Measurements from ENCODE around the gene EVPL. TPM values are rescaled to one million over a fixed set of nuclear protein-coding genes. Genes with fewer than 3 reads are reported as not detected.

Gene EVPL
- total RNA-seq, 1 experiment from 2014 or later: 7.7 TPM

DNA sequence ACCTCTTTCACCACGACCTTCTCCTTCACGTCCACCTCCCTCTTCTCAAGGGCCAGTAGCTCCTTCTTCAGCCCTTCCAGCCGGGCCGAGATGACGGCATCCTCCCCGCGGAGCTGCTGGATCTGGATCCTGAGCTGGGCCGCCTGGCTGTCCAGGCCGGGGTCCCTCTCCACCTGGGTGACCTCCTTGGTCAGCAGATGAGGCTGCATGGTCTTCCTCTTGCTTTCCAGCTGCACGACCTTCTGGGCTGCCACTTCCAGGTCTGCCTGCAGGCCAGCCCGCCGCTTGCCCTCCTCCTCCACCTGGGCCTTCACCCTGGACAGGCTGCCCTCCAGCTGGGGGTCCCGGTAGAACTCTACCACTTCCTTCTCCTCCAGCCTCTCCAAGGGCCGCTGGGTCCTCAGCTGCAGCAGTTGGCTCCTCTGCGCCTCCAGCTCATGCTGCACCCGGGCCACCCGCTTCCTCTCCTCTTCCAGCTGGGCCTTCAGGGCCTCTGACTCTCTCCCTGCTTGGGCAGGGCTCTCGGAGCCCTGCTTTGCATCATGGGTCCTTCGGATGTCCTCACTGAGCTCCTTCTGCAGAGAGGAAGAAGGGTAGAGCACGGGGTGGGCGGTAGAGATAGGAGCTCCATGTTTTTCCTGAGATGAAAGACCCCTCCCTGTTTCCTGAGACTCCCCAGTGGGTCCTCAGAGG, 17.0 kb downstream of the EVPL start:
- ChIA-PET POLR2A (interaction anchor here (0.5 to 1.3 kb wide), 3 partner anchors 71 to 155 kb away, joined by 3 read pairs; partner anchors contain the start of gene WBP2), CTCF (interaction anchor here (0.5 to 1.3 kb wide), 4 partner anchors 113 to 292 kb away, joined by 3 to 5 read pairs (median 3); no protein-coding TSS in a partner anchor)
- no peak for DNase-seq (ENCODE audit: unreplicated experiment)
- Mint-ChIP-seq H3K4me1 (ENCODE audit: insufficient read depth, unreplicated experiment) (peaks cover 6% of the 10 kb centered on the region), H3K4me3 (ENCODE audit: unreplicated experiment) (no peak overlapping the region), H3K27me3 (ENCODE audit: insufficient read depth, unreplicated experiment) (no peaks in the 10 kb centered on the region), H3K36me3 (ENCODE audit: insufficient read depth, unreplicated experiment) (peaks cover 19% of the 10 kb centered on the region), H3K27ac (ENCODE audit: low read depth, unreplicated experiment) (no peak overlapping the region), H3K9me3 (ENCODE audit: unreplicated experiment) (no peaks in the 10 kb centered on the region)
- intact Hi-C loops (cut with micrococcal nuclease): loop anchor here (5.0 kb wide), 2 partner anchors 62 to 248 kb away; partner anchors contain the start of genes GALR2 and SRP68
- TF ChIP-seq, protein P1, sequence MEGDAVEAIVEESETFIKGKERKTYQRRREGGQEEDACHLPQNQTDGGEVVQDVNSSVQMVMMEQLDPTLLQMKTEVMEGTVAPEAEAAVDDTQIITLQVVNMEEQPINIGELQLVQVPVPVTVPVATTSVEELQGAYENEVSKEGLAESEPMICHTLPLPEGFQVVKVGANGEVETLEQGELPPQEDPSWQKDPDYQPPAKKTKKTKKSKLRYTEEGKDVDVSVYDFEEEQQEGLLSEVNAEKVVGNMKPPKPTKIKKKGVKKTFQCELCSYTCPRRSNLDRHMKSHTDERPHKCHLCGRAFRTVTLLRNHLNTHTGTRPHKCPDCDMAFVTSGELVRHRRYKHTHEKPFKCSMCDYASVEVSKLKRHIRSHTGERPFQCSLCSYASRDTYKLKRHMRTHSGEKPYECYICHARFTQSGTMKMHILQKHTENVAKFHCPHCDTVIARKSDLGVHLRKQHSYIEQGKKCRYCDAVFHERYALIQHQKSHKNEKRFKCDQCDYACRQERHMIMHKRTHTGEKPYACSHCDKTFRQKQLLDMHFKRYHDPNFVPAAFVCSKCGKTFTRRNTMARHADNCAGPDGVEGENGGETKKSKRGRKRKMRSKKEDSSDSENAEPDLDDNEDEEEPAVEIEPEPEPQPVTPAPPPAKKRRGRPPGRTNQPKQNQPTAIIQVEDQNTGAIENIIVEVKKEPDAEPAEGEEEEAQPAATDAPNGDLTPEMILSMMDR (IDR thresholded peaks at IDR 0.05; ENCODE audit: unreplicated experiment): no peak
- no TSS peak for BruUV-seq (replicated peaks)

DNA sequence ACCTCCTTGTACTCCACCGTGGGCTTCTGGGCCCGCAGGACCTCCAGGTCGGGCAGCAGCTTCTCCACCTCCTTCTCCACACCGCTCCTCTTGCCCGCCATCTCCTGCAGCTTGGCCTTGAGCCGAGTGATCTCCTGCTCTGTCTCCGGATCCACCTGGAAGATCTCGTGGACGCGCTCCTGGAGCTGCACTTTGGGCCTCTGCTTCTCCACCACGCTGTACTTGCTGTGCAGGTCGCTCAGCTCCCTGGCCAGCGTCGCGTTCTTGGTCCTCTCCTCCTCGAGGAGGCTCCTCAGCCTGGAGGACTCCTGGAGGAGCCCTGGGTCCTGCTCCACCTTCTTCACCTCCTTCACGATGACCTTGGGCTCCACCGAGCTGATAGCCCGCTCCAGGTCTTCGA, 17.7 kb downstream of the EVPL start:
- CTCF ChIA-PET: interaction anchor here (0.5 to 1.3 kb wide), 2 partner anchors 114 to 270 kb away, joined by 3 read pairs; no protein-coding TSS in a partner anchor
- POLR2A ChIA-PET: interaction anchor here (0.8 to 1.3 kb wide), 2 partner anchors 97 to 154 kb away, joined by 3 read pairs; partner anchors contain the start of gene WBP2
- no peak for DNase-seq (ENCODE audit: unreplicated experiment)
- Mint-ChIP-seq H3K36me3 (ENCODE audit: insufficient read depth, unreplicated experiment) (peaks cover 19% of the 10 kb centered on the region), H3K4me3 (ENCODE audit: unreplicated experiment) (no peak overlapping the region), H3K27me3 (ENCODE audit: insufficient read depth, unreplicated experiment) (no peaks in the 10 kb centered on the region), H3K27ac (ENCODE audit: low read depth, unreplicated experiment) (no peak overlapping the region), H3K4me1 (ENCODE audit: insufficient read depth, unreplicated experiment) (peaks cover 6% of the 10 kb centered on the region), H3K9me3 (ENCODE audit: unreplicated experiment) (no peaks in the 10 kb centered on the region)
- TF ChIP-seq, protein P1 (IDR thresholded peaks at IDR 0.05; ENCODE audit: unreplicated experiment): no peak
- BruUV-seq (replicated peaks): no TSS peak
- intact Hi-C loops (cut with micrococcal nuclease): loop anchor here (5.0 kb wide), 1 partner anchor 247 kb away; no protein-coding TSS in a partner anchor

DNA sequence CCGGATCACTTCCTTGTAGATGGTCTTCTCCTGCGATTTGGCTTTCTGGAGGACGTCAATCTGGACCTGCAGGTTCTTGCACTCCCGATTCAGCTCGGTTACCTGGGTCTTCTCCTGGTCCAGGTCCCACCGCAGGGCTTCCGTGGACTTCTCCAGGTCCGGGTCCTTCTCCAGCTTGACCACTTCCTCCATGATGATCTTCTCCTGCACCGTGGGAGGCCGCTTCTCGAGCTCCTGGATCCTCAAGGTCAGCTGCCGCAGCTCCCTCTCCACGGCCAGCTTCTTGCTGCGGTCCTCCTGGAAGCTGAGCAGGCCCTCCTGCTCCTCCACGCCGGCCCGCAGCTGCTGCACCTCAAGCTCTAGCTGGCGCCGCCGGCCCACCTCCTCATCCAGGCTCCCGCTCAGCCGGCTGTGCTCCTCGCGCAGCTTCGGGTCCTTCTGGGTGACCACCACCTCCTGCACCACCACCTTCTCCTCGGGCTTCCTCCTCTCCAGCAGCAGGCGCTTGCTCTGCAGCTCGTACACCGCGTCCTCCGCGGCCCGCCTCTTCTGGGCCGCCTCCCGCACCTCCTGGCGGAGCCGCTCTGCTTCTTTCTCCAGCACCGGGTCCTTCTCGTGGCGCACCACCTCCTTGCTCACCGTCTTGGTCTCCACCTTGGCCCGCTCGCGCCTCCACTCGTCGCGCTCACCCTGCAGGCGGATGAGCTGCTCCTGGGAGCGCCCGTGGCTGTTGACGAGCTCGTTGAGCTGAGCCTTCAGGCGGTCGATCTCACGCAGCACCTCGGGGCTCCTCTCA, 18.3 kb downstream of the EVPL start:
- Mint-ChIP-seq H3K4me1 (ENCODE audit: insufficient read depth, unreplicated experiment) (peaks cover 6% of the 10 kb centered on the region), H3K36me3 (ENCODE audit: insufficient read depth, unreplicated experiment) (peaks cover 19% of the 10 kb centered on the region), H3K4me3 (ENCODE audit: unreplicated experiment) (no peak overlapping the region), H3K9me3 (ENCODE audit: unreplicated experiment) (no peaks in the 10 kb centered on the region), H3K27me3 (ENCODE audit: insufficient read depth, unreplicated experiment) (no peaks in the 10 kb centered on the region), H3K27ac (ENCODE audit: low read depth, unreplicated experiment) (no peak overlapping the region)
- intact Hi-C loops (cut with micrococcal nuclease): loop anchor here (5.0 kb wide), 1 partner anchor 247 kb away; no protein-coding TSS in a partner anchor
- ChIA-PET POLR2A (interaction anchor here (0.8 kb wide), 1 partner anchor 97 kb away, joined by 3 read pairs; no protein-coding TSS in a partner anchor), CTCF (interaction anchor here (0.6 to 1.3 kb wide), 3 partner anchors 9 to 271 kb away, joined by 3 read pairs; no protein-coding TSS in a partner anchor)
- TF ChIP-seq, protein P1 (IDR thresholded peaks at IDR 0.05; ENCODE audit: unreplicated experiment): no peak
- BruUV-seq (replicated peaks): no TSS peak
- DNase-seq (ENCODE audit: unreplicated experiment): no peak

DNA sequence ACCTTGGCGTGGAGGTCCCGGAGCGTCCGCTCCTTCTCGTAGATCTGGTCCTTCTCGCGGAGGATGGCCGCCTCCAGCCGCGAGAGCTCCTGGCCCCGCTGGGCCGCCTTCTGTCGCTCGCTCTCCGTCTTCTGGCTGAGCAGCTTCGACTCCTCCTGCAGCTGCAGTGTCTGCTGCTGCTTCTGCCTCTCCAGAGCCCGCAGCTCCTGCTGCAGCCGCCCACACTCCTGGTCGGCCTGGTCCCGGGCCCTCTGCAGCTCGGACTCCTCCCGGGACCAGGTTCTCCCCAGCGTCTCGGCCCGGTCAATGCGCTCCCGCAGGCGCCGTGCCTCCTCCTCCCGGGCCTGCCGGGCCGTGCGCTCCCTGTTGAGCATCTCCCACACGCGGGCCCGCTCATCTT, 18.9 kb downstream of the EVPL start:
- no peak overlapping the region for H3K4me3 Mint-ChIP-seq (ENCODE audit: unreplicated experiment)
- intact Hi-C loops (cut with micrococcal nuclease): loop anchor here (5.0 kb wide), 1 partner anchor 246 kb away; no protein-coding TSS in a partner anchor
- no peak for DNase-seq (ENCODE audit: unreplicated experiment)
- no peak overlapping the region for H3K27ac Mint-ChIP-seq (ENCODE audit: low read depth, unreplicated experiment)
- H3K36me3 Mint-ChIP-seq (ENCODE audit: insufficient read depth, unreplicated experiment): peaks cover 19% of the 10 kb centered on the region
- no TSS peak for BruUV-seq (replicated peaks)
- peaks cover 6% of the 10 kb centered on the region for H3K4me1 Mint-ChIP-seq (ENCODE audit: insufficient read depth, unreplicated experiment)
- POLR2A ChIA-PET: no interaction called here
- H3K9me3 Mint-ChIP-seq (ENCODE audit: unreplicated experiment): no peaks in the 10 kb centered on the region
- TF ChIP-seq, protein P1 (IDR thresholded peaks at IDR 0.05; ENCODE audit: unreplicated experiment): no peak
- no peaks in the 10 kb centered on the region for H3K27me3 Mint-ChIP-seq (ENCODE audit: insufficient read depth, unreplicated experiment)
- CTCF ChIA-PET: interaction anchor here (0.6 to 1.6 kb wide), 2 partner anchors 10 to 15 kb away, joined by 3 to 4 read pairs; no protein-coding TSS in a partner anchor
